H9 (cell line): ENCODE results near the gene SSX2IP. TPM values are rescaled to one million over a fixed set of nuclear protein-coding genes. Genes with fewer than 3 reads are reported as not detected.

Source experiments
- DNase-seq: peaks from one replicate; pipeline ENCODE4 v3.0.0-alpha.2; 2017
- H2AFZ ChIP-seq: one replicate; pipeline ENCODE4 v1.6.1; 2013; ENCODE audit warnings: mild to moderate bottlenecking, low read length, control low read depth, moderate library complexity
- H2AK5ac ChIP-seq: 2 replicates; pipeline ENCODE4 v1.6.1; 2013; ENCODE audit warnings: low read length, control low read depth, mixed read lengths; ENCODE audit not compliant: insufficient read length
- H2BK120ac ChIP-seq: one replicate; pipeline ENCODE4 v1.6.1; 2013; ENCODE audit warnings: low read depth, mild to moderate bottlenecking, low read length, control low read depth, inconsistent platforms; ENCODE audit not compliant: poor library complexity, severe bottlenecking
- H2BK12ac ChIP-seq: 2 replicates; pipeline ENCODE4 v1.6.1; 2013; ENCODE audit warnings: low read length, control low read depth, mixed read lengths, low read depth; ENCODE audit not compliant: insufficient read length
- H2BK15ac ChIP-seq: 2 replicates; pipeline ENCODE4 v1.6.1; 2013; ENCODE audit warnings: low read depth, low read length, control low read depth
- H2BK20ac ChIP-seq: one replicate; pipeline ENCODE4 v1.6.1; 2013; ENCODE audit warnings: low read depth, mild to moderate bottlenecking, low read length, control low read depth, inconsistent platforms; ENCODE audit not compliant: poor library complexity, severe bottlenecking
- H2BK5ac ChIP-seq: 2 replicates; pipeline ENCODE4 v1.6.1; 2013; ENCODE audit warnings: low read length, control low read depth, mixed read lengths; ENCODE audit not compliant: insufficient read length
- H3K14ac ChIP-seq: 2 replicates; pipeline ENCODE4 v1.6.1; 2013; ENCODE audit warnings: low read length, control low read depth; ENCODE audit not compliant: insufficient read depth
- H3K18ac ChIP-seq: 2 replicates; pipeline ENCODE4 v1.6.1; 2013; ENCODE audit warnings: low read depth, mild to moderate bottlenecking, mixed read lengths, low read length, control low read depth; ENCODE audit not compliant: insufficient read length
- H3K23ac ChIP-seq: 2 replicates; pipeline ENCODE4 v1.6.1; 2013; ENCODE audit warnings: low read length, control low read depth, mixed read lengths, low read depth; ENCODE audit not compliant: insufficient read length
- H3K23me2 ChIP-seq: 2 replicates; pipeline ENCODE4 v1.6.1; 2013; ENCODE audit warnings: low read depth, mild to moderate bottlenecking, mixed read lengths, low read length, control low read depth; ENCODE audit not compliant: insufficient read length, poor library complexity, severe bottlenecking
- H3K27ac ChIP-seq: 2 replicates; pipeline ENCODE4 v1.5.1; 2013; ENCODE audit warnings: low read length, control low read depth, mixed read lengths, low read depth; ENCODE audit not compliant: insufficient read length
- H3K27me3 ChIP-seq: 2 replicates; pipeline ENCODE4 v1.6.1; 2013; ENCODE audit warnings: low read length, control low read depth, inconsistent platforms; ENCODE audit not compliant: insufficient read depth
- H3K4ac ChIP-seq: 2 replicates; pipeline ENCODE4 v1.6.1; 2013; ENCODE audit warnings: low read depth, mild to moderate bottlenecking, control low read depth, inconsistent platforms, low read length, moderate library complexity
- H3K4me1 ChIP-seq: 2 replicates; pipeline ENCODE4 v1.6.1; 2013; ENCODE audit warnings: low read length, control low read depth, inconsistent platforms; ENCODE audit not compliant: insufficient read depth
- H3K4me2 ChIP-seq: 2 replicates; pipeline ENCODE4 v1.6.1; 2013; ENCODE audit warnings: low read length, control low read depth, mixed read lengths; ENCODE audit not compliant: insufficient read length, insufficient read depth
- H3K56ac ChIP-seq: 2 replicates; pipeline ENCODE4 v1.6.1; 2013; ENCODE audit warnings: low read depth, mild to moderate bottlenecking, mixed read lengths, low read length, control low read depth; ENCODE audit not compliant: insufficient read length
- H3K79me1 ChIP-seq: 2 replicates; pipeline ENCODE4 v1.6.1; 2013; ENCODE audit warnings: low read depth, mild to moderate bottlenecking, moderate library complexity, low read length, control low read depth, inconsistent platforms; ENCODE audit not compliant: insufficient read depth, poor library complexity, severe bottlenecking
- H3K79me2 ChIP-seq: 2 replicates; pipeline ENCODE4 v1.6.1; 2013; ENCODE audit warnings: low read length, control low read depth, inconsistent platforms; ENCODE audit not compliant: insufficient read depth
- H3K9ac ChIP-seq: 2 replicates; pipeline ENCODE4 v1.6.1; 2013; ENCODE audit warnings: low read length, control low read depth, mixed read lengths; ENCODE audit not compliant: insufficient read length; ENCODE audit errors: extremely low read depth
- H3K9me3 ChIP-seq: one replicate; pipeline ENCODE4 v1.6.1; 2013; ENCODE audit warnings: low read depth, low read length, inconsistent platforms; ENCODE audit not compliant: control insufficient read depth
- H3T11ph ChIP-seq: one replicate; pipeline ENCODE4 v1.6.1; 2013; ENCODE audit warnings: mild to moderate bottlenecking, low read length, control low read depth, inconsistent platforms
- H4K20me1 ChIP-seq: one replicate; pipeline ENCODE4 v1.6.1; 2013; ENCODE audit not compliant: control insufficient read depth, insufficient read length, insufficient read depth
- H4K5ac ChIP-seq: 2 replicates; pipeline ENCODE4 v1.6.1; 2013; ENCODE audit warnings: low read depth, mild to moderate bottlenecking, mixed read lengths, low read length, control low read depth; ENCODE audit not compliant: insufficient read length
- H4K8ac ChIP-seq: replicated peaks from 2 replicates; pipeline ENCODE4 v1.6.1; 2013; ENCODE audit warnings: low read length, control low read depth, mixed read lengths, low read depth; ENCODE audit not compliant: insufficient read length
- H4K91ac ChIP-seq: 2 replicates; pipeline ENCODE4 v1.6.1; 2013; ENCODE audit warnings: low read depth, mild to moderate bottlenecking, moderate library complexity, mixed read lengths, low read length, control low read depth; ENCODE audit not compliant: insufficient read length
- H3K27ac Mint-ChIP-seq, 3 experiments: 2 replicates in 2 of 3; 3 replicates in 1 of 3; pipeline ENCODE4 v1.8.0; 2020 to 2021; ENCODE audit warnings: mixed read lengths in 3 of 3, mild to moderate bottlenecking in 1 of 3, moderate library complexity in 1 of 3
- H3K27me3 Mint-ChIP-seq: 2 replicates; pipeline ENCODE4 v1.8.0; 2021; ENCODE audit warnings: low read depth, mild to moderate bottlenecking, moderate library complexity, mixed read lengths
- H3K36me3 Mint-ChIP-seq, 3 experiments: 2 replicates in 2 of 3; 3 replicates in 1 of 3; pipeline ENCODE4 v1.8.0; 2020 to 2021; ENCODE audit warnings: low read depth in 3 of 3, mixed read lengths in 3 of 3; ENCODE audit not compliant: insufficient read depth in 1 of 3
- H3K4me1 Mint-ChIP-seq, 2 experiments: 2 replicates each; pipeline ENCODE4 v1.8.0; 2020; ENCODE audit warnings: mixed read lengths in 2 of 2
- H3K4me3 Mint-ChIP-seq, 2 experiments: 2 replicates in 1 of 2; 3 replicates in 1 of 2; pipeline ENCODE4 v1.8.0; 2020 to 2021; ENCODE audit warnings: mild to moderate bottlenecking in 2 of 2, mixed read lengths in 2 of 2, moderate library complexity in 1 of 2
- H3K9me3 Mint-ChIP-seq, 2 experiments: 2 replicates in 1 of 2; 3 replicates in 1 of 2; pipeline ENCODE4 v1.8.0; 2020; ENCODE audit warnings: mild to moderate bottlenecking in 2 of 2, mixed read lengths in 2 of 2, moderate library complexity in 1 of 2
- CTCF ChIP-seq: fragments of 200-600 bp; sonication (generic); conservative IDR thresholded peaks from 3 replicates; pipeline ENCODE4 v1.8.0; 2021; ENCODE audit warnings: antibody characterized with exemption, mild to moderate bottlenecking
- WGBS: extraction: QIAGEN DNeasy Blood & Tissue Kit; methylation state at CpG from one replicate; pipeline ENCODE4 v1.1.7; 2013; ENCODE audit warnings: missing lambda C conversion rate, low lambda C conversion rate, mixed read lengths; ENCODE audit not compliant: insufficient read length; ENCODE audit errors: extremely low coverage; 5-methylcytosine and 5-hydroxymethylcytosine counted together
- total RNA-seq: library from RNA; stranded (reverse); gene quantifications from 2 replicates; pipeline ENCODE4 v1.2.1, GENCODE V29; 2021

Gene SSX2IP
- total RNA-seq, 1 experiment from 2014 or later = 19.6 TPM

- Histone ChIP-seq H2BK20ac (no peak overlapping the region), H3K4me2 (no peak overlapping the region), H3K27ac (no peak overlapping the region), H3K56ac (no peak overlapping the region), H3K4ac (no peak overlapping the region), H3K14ac (no peak overlapping the region), H4K91ac (no peak overlapping the region), H4K5ac (no peak overlapping the region), H3K79me1 (no peaks in the 10 kb centered on the region), H3K23ac (no peak overlapping the region), H3K18ac (no peak overlapping the region), H3K9me3 (peaks cover 15% of the 10 kb centered on the region), H3K9ac (no peak overlapping the region), H3T11ph (no peak overlapping the region), H3K4me1 (no peaks in the 10 kb centered on the region), H2BK15ac (no peak overlapping the region), H2AFZ (no peak overlapping the region), H3K27me3 (no peaks in the 10 kb centered on the region), H4K20me1 (no peaks in the 10 kb centered on the region), H2BK5ac (no peak overlapping the region), H3K79me2 (no peaks in the 10 kb centered on the region), H3K23me2 (no peaks in the 10 kb centered on the region), H2BK120ac (no peak overlapping the region), H2BK12ac (no peak overlapping the region), H4K8ac (no peak overlapping the region), H2AK5ac (no peak overlapping the region)
- Mint-ChIP-seq H3K27me3 (peaks cover 2% of the 10 kb centered on the region), H3K4me1 (peaks cover 8% of the 10 kb centered on the region in 2 experiments), H3K27ac (no peak overlapping the region), H3K4me3 (no peak overlapping the region), H3K9me3 (peaks cover 31 to 35% of the 10 kb centered on the region in 2 experiments), H3K36me3 (peaks cover 19 to 28% (median 19%) of the 10 kb centered on the region in 3 experiments)
- no CpG with 5 or more reads among the region's 2 CpGs for WGBS
- DNase-seq = no peak
- no peak for TF ChIP-seq CTCF
These were observed 77.2 kb downstream of the SSX2IP start for GRCh38 chr1:84613026-84613425.
